GM12891 (cell line): Measurements from ENCODE around the gene WDR1.

Experiments
- POLR2A ChIP-seq: IDR thresholded peaks from 2 replicates; pipeline ENCODE4 v1.6.1; 2011; ENCODE audit warnings: low read depth, low read length, control low read depth
- POLR2AphosphoS5 ChIP-seq: IDR thresholded peaks from 2 replicates; pipeline ENCODE4 v1.6.1; 2011; ENCODE audit warnings: low read depth, low read length, control low read depth
- TAF1 ChIP-seq: IDR thresholded peaks from 2 replicates; pipeline ENCODE4 v1.6.1; 2011; ENCODE audit warnings: low read depth, low read length, control low read depth

GRCh38 chr4:10113362-10114047 is 3.1 kb downstream of the WDR1 start:
- no peak for TF ChIP-seq TAF1
- TF ChIP-seq POLR2A, result 0 out of 2 replicates have a peak, but pooled peaks have one; percentile 29
- TF ChIP-seq POLR2AphosphoS5, result no peak
